Measurements from ENCODE around the gene NXNL2. TPM values are rescaled to one million over a fixed set of nuclear protein-coding genes. Genes with fewer than 3 reads are reported as not detected.

NXNL2 gene
- total RNA-seq, 2 donors from 2014 or later = 0.68 to 1.9 TPM

DNA sequence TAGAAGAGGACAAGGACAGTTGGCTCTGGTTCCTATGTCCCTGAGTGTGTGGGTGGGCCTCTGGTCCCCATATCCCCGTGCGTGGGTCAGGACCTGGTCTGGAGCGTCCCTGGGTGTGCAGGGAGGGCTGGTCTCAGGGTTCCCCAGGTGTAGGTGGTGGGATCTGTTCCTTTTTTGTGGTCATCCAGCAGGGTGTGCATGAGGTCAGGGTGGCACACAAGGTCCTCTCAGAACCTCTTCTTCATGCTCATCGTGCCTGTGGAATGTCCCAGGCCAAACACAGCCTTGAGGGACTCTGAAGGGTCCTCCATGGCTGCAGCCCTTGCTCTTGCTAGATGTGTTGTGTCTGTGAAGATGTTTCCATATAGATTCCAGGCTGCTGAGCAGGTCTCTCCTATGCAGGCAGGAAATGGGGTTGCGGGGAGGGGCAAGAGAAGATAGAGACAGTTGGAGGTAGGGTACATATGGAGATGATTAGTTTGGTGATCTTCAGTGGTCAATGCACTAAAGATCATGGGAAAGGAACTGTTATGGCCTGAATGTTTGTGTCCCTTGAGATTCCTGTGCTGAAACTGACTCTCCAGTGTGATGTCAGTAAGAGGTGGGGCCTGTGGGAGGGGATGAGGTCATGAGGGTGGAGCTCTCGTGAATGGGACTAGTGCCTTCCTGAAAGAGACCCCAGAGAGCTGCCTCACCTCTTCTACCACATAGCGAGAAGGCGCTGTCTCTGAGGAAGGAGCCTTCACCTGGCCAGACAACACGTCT is 53.1 kb downstream of the NXNL2 start:
- TF ChIP-seq POLR2AphosphoS5 (IDR thresholded peaks at IDR 0.05) (no peak), POLR2A (IDR thresholded peaks at IDR 0.05) (no peak)
- TF ChIP-seq, protein P1, sequence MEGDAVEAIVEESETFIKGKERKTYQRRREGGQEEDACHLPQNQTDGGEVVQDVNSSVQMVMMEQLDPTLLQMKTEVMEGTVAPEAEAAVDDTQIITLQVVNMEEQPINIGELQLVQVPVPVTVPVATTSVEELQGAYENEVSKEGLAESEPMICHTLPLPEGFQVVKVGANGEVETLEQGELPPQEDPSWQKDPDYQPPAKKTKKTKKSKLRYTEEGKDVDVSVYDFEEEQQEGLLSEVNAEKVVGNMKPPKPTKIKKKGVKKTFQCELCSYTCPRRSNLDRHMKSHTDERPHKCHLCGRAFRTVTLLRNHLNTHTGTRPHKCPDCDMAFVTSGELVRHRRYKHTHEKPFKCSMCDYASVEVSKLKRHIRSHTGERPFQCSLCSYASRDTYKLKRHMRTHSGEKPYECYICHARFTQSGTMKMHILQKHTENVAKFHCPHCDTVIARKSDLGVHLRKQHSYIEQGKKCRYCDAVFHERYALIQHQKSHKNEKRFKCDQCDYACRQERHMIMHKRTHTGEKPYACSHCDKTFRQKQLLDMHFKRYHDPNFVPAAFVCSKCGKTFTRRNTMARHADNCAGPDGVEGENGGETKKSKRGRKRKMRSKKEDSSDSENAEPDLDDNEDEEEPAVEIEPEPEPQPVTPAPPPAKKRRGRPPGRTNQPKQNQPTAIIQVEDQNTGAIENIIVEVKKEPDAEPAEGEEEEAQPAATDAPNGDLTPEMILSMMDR (IDR thresholded peaks at IDR 0.05) = no peak
- intact Hi-C loops (cut with DNase I) = no loop called here

DNA sequence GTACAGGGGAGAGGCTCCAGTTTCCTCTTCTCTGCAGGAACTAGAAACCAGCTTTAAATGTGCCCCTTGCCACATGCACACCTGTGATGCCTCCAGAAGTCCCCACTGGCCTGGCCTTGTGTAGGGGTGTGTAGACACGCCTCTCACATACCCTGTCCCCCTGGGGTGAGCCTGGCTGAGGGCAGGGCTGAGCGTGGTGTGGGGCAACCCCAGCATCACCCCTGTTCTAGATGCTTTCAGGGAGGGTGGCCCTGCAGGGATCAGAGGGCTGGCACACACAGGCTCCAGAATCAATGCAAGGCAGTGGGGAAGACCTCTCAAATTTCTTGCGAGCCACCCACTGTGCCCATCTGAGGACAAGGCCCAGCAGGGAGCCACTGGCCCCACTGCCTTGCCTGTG is 54.7 kb downstream of the NXNL2 start:
- intact Hi-C loops (cut with DNase I) = loop anchor here (10.0 kb wide), 1 partner anchor 695 kb away; no protein-coding TSS in a partner anchor
- H3K4me1 ChIP-seq (replicated peaks) = no peaks in the 10 kb centered on the region
- H3K27ac ChIP-seq = no peak overlapping the region
- TF ChIP-seq POLR2AphosphoS5 (IDR thresholded peaks at IDR 0.05) = no peak
- TF ChIP-seq, protein P1 (IDR thresholded peaks at IDR 0.05) = no peak
- TF ChIP-seq POLR2A (IDR thresholded peaks at IDR 0.05) = no peak
- H3K4me3 ChIP-seq = no peak overlapping the region
- no peaks in the 10 kb centered on the region for H3K27me3 ChIP-seq (replicated peaks; ENCODE audit: insufficient read depth)
- H3K9me3 ChIP-seq = no peaks in the 10 kb centered on the region
- WGBS = 93% methylated on average over 3 of the region's 3 CpGs
- H3K36me3 ChIP-seq = no peaks in the 10 kb centered on the region
- no peak for DNase-seq (ENCODE audit: low spot score)

More for the DNA sequence above, 53.1 kb downstream of the NXNL2 start:
- H3K9me3 ChIP-seq = no peaks in the 10 kb centered on the region
- H3K27ac ChIP-seq = no peak overlapping the region
- no peaks in the 10 kb centered on the region for H3K27me3 ChIP-seq (replicated peaks; ENCODE audit: insufficient read depth)
- H3K4me3 ChIP-seq = no peak overlapping the region
- 92% methylated on average over 9 of the region's 9 CpGs for WGBS
- no peak for DNase-seq (ENCODE audit: low spot score)
- H3K36me3 ChIP-seq = no peaks in the 10 kb centered on the region
- H3K4me1 ChIP-seq (replicated peaks) = no peaks in the 10 kb centered on the region

DNA sequence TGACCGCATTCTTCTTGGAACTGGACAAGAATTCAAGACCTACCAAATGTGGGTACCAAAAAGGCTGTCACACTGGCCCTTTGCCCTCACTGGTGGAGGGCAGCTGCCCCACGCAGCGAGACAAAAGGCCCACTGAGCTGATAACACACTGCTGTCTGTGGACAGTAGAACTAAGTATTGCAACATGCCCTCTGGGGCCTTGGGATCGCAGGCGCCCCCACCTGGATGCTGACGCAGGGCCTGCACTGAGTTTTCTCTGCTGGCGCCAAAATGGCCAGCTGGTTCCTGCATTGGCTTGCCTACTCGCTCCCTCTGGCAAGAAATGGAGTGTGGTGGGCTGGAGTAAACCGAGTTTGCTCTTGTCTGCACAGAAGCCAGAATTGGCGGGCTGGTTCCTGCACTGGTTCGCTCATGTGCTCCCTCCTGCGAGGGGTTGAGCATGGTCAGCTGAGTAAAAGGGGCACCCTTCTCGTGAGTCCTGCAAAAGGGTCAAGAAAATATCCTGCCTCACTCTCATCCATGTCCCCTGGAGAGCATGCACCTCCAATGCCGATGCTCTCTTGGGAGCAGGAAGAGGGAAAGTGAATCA is 55.7 kb downstream of the NXNL2 start:
- H3K4me3 ChIP-seq = no peak overlapping the region
- no peak for TF ChIP-seq POLR2AphosphoS5 (IDR thresholded peaks at IDR 0.05)
- TF ChIP-seq, protein P1 (IDR thresholded peaks at IDR 0.05) = no peak
- no peak for TF ChIP-seq POLR2A (IDR thresholded peaks at IDR 0.05)
- no peaks in the 10 kb centered on the region for H3K9me3 ChIP-seq
- no peaks in the 10 kb centered on the region for H3K36me3 ChIP-seq
- H3K27me3 ChIP-seq (replicated peaks; ENCODE audit: insufficient read depth) = no peaks in the 10 kb centered on the region
- no peak for DNase-seq (ENCODE audit: low spot score)
- H3K27ac ChIP-seq = no peak overlapping the region
- H3K4me1 ChIP-seq (replicated peaks) = no peaks in the 10 kb centered on the region
- WGBS = 89% methylated on average over 14 of the region's 14 CpGs
- intact Hi-C loops (cut with DNase I) = loop anchor here (10.0 kb wide), 1 partner anchor 694 kb away; no protein-coding TSS in a partner anchor

DNA sequence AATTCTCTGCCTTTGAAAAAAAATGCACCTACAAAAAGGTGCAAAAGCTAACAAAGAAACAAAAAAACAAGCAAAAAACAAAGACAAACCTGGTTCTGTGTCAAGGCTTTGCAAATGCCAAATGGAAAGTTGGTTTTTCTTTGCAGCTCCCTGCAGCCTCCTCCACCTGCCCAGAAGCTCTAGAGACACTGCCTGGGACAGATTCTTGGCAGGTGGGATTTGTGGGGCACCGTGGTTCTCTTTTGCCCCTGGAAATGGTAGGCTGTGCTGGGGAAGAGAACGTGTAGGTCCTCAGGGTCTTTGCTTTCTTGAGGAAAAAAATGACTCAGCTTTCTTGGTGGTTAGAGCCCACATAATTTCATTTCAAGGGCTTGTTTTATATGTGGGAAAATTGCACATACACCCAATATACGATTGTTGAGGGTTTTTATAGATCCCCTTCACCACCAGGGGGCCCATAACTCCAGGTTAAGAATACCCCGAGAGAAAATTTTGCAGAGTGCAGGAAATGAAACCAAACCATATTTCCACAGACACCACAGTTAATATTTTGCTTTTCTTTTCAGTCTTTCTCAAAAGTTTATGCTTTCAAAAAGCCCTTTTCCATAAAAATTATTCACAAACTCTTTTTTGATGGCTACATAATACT is 58.7 kb downstream of the NXNL2 start:
- 35% methylated on average over 4 of the region's 4 CpGs for WGBS

More for the DNA sequence above, 58.7 kb downstream of the NXNL2 start:
- no peaks in the 10 kb centered on the region for H3K36me3 ChIP-seq
- H3K27me3 ChIP-seq (replicated peaks; ENCODE audit: insufficient read depth) = no peaks in the 10 kb centered on the region
- H3K9me3 ChIP-seq = no peaks in the 10 kb centered on the region
- intact Hi-C loops (cut with DNase I) = loop anchor here (1.0 to 10.0 kb wide), 2 partner anchors 408 to 691 kb away; no protein-coding TSS in a partner anchor
- peak; percentile 59 for DNase-seq (ENCODE audit: low spot score)
- TF ChIP-seq, protein P1 (IDR thresholded peaks at IDR 0.05) = peak in 3 of 4 experiments; percentile 73 to 83 (median 77)
- TF ChIP-seq POLR2A (IDR thresholded peaks at IDR 0.05) (no peak), POLR2AphosphoS5 (IDR thresholded peaks at IDR 0.05) (peak; percentile 40)
- no peak overlapping the region for H3K27ac ChIP-seq
- H3K4me3 ChIP-seq = no peak overlapping the region
- H3K4me1 ChIP-seq (replicated peaks) = peaks cover 2% of the 10 kb centered on the region

Other genes with a start within 250 kb of the NXNL2 start
- 10 to 100 TPM; 74.5 to 98.5 TPM for gene SPIN1, start 146.7 kb upstream of the NXNL2 start, total RNA-seq